ENCODE results near the gene GTF3C2.
A peak's percentile ranks its signal among the peaks of the same experiment; 100 is the strongest.

Gene GTF3C2

DNA sequence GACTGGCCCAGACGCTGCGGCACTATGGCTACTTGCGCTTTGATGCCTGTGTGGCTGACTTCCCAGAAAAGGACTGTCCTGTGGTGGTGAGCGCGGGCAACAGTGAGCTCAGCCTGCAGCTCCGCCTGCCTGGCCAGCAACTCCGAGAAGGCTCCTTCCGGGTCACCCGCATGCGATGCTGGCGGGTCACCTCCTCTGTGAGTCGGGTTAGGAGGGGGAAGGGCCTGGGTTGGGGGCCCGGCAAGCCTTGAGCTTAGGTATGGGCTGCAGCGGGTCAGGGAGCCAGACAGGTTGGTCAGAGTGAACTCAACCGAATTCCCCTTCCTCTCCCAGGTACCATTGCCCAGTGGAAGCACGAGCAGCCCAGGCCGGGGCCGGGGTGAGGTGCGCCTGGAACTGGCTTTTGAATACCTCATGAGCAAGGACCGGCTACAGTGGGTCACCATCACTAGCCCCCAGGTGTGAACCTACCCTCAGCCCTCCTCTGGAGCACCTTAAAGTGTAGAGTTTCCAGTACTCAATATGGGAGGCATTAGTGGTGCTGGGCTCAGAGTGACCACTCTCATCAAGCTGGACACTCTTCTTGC, 19.0 kb upstream of the GTF3C2 start:
- TF ChIP-seq, protein P1, sequence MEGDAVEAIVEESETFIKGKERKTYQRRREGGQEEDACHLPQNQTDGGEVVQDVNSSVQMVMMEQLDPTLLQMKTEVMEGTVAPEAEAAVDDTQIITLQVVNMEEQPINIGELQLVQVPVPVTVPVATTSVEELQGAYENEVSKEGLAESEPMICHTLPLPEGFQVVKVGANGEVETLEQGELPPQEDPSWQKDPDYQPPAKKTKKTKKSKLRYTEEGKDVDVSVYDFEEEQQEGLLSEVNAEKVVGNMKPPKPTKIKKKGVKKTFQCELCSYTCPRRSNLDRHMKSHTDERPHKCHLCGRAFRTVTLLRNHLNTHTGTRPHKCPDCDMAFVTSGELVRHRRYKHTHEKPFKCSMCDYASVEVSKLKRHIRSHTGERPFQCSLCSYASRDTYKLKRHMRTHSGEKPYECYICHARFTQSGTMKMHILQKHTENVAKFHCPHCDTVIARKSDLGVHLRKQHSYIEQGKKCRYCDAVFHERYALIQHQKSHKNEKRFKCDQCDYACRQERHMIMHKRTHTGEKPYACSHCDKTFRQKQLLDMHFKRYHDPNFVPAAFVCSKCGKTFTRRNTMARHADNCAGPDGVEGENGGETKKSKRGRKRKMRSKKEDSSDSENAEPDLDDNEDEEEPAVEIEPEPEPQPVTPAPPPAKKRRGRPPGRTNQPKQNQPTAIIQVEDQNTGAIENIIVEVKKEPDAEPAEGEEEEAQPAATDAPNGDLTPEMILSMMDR (conservative IDR thresholded peaks at IDR 0.05; ENCODE audit: low read length): no peak
- no peak for TF ChIP-seq EZH2phosphoT487 (IDR thresholded peaks at IDR 0.05; ENCODE audit: borderline replicate concordance)
- H3K36me3 ChIP-seq (ENCODE audit: insufficient read depth, low read length): peaks cover 55% of the 10 kb centered on the region; the same call in 1 of the 2 replicates
- H4K20me1 ChIP-seq (ENCODE audit: insufficient read depth, low read length, poor library complexity, severe bottlenecking): peaks cover 9% of the 10 kb centered on the region

GRCh38 chr2:27373567-27373966, 17.0 kb upstream of the GTF3C2 start:
- H3K9ac ChIP-seq (ENCODE audit: low read depth, low read length, poor library complexity, severe bottlenecking): no peak overlapping the region
- no peak overlapping the region for H3K4me2 ChIP-seq (ENCODE audit: low read depth, low read length, poor library complexity, severe bottlenecking)
- no peaks in the 10 kb centered on the region for H3F3A ChIP-seq (ENCODE audit: low read depth)
- H3K9me3 ChIP-seq (ENCODE audit: insufficient read depth, low read depth, low read length): no peaks in the 10 kb centered on the region
- H3K4me3 ChIP-seq (ENCODE audit: low read length, poor library complexity, severe bottlenecking): no peak overlapping the region
- H3K79me2 ChIP-seq (ENCODE audit: insufficient read depth, low read length): peaks cover 46% of the 10 kb centered on the region
- TF ChIP-seq, protein P1 (conservative IDR thresholded peaks at IDR 0.05; ENCODE audit: low read length): no peak
- no peak for TF ChIP-seq EZH2phosphoT487 (IDR thresholded peaks at IDR 0.05; ENCODE audit: borderline replicate concordance)
- H3K4me1 ChIP-seq (ENCODE audit: insufficient read depth, low read length, poor library complexity, severe bottlenecking): peaks cover 30% of the 10 kb centered on the region
- no peak overlapping the region for H2AFZ ChIP-seq (ENCODE audit: low read length)
- H3K27me3 ChIP-seq (ENCODE audit: insufficient read depth, low read length, poor library complexity, severe bottlenecking): no peaks in the 10 kb centered on the region
- peaks cover 14% of the 10 kb centered on the region for H4K20me1 ChIP-seq (ENCODE audit: insufficient read depth, low read length, poor library complexity, severe bottlenecking)
- no peaks in the 10 kb centered on the region for H3K9me2 ChIP-seq (replicated peaks; ENCODE audit: low read depth, low read length)
- peaks cover 42% of the 10 kb centered on the region; the same call in 1 of the 2 replicates for H3K36me3 ChIP-seq (ENCODE audit: insufficient read depth, low read length)

More for the DNA sequence above, 19.0 kb upstream of the GTF3C2 start:
- Histone ChIP-seq H3K27me3 (ENCODE audit: insufficient read depth, low read length, poor library complexity, severe bottlenecking) (no peaks in the 10 kb centered on the region), H3K9ac (ENCODE audit: low read depth, low read length, poor library complexity, severe bottlenecking) (no peak overlapping the region), H3K79me2 (ENCODE audit: insufficient read depth, low read length) (peaks cover 32% of the 10 kb centered on the region), H3K4me2 (ENCODE audit: low read depth, low read length, poor library complexity, severe bottlenecking) (no peak overlapping the region), H3K9me3 (ENCODE audit: insufficient read depth, low read depth, low read length) (no peaks in the 10 kb centered on the region), H3K9me2 (replicated peaks; ENCODE audit: low read depth, low read length) (no peaks in the 10 kb centered on the region), H3K4me3 (ENCODE audit: low read length, poor library complexity, severe bottlenecking) (no peak overlapping the region), H2AFZ (ENCODE audit: low read length) (no peak overlapping the region), H3F3A (ENCODE audit: low read depth) (peaks cover 4% of the 10 kb centered on the region; the same call in 1 of the 2 replicates), H3K4me1 (ENCODE audit: insufficient read depth, low read length, poor library complexity, severe bottlenecking) (peaks cover 19% of the 10 kb centered on the region)

- H3F3A ChIP-seq (ENCODE audit: low read depth): no peaks in the 10 kb centered on the region
- H3K9me3 ChIP-seq (ENCODE audit: insufficient read depth, low read depth, low read length): no peaks in the 10 kb centered on the region
- H3K36me3 ChIP-seq (ENCODE audit: insufficient read depth, low read length): peaks cover 37% of the 10 kb centered on the region; the same call in 1 of the 2 replicates
- H3K4me3 ChIP-seq (ENCODE audit: low read length, poor library complexity, severe bottlenecking): no peak overlapping the region
- H4K20me1 ChIP-seq (ENCODE audit: insufficient read depth, low read length, poor library complexity, severe bottlenecking): peaks cover 14% of the 10 kb centered on the region
- H3K9me2 ChIP-seq (replicated peaks; ENCODE audit: low read depth, low read length): no peaks in the 10 kb centered on the region
- peaks cover 34% of the 10 kb centered on the region for H3K4me1 ChIP-seq (ENCODE audit: insufficient read depth, low read length, poor library complexity, severe bottlenecking)
- no peak overlapping the region for H2AFZ ChIP-seq (ENCODE audit: low read length)
- TF ChIP-seq, protein P1 (conservative IDR thresholded peaks at IDR 0.05; ENCODE audit: low read length): no peak
- no peak for TF ChIP-seq EZH2phosphoT487 (IDR thresholded peaks at IDR 0.05; ENCODE audit: borderline replicate concordance)
- peaks cover 51% of the 10 kb centered on the region for H3K79me2 ChIP-seq (ENCODE audit: insufficient read depth, low read length)
- H3K27me3 ChIP-seq (ENCODE audit: insufficient read depth, low read length, poor library complexity, severe bottlenecking): no peaks in the 10 kb centered on the region
- H3K9ac ChIP-seq (ENCODE audit: low read depth, low read length, poor library complexity, severe bottlenecking): no peak overlapping the region
- H3K4me2 ChIP-seq (ENCODE audit: low read depth, low read length, poor library complexity, severe bottlenecking): peak overlapping the region; percentile 83
Observed at GRCh38 chr2:27372937-27373336, 16.4 kb upstream of the GTF3C2 start.

Measured in Loucy (cell line).